Neural progenitor cell (in vitro differentiated cells): ENCODE results near the gene UBE2I.

Experiments
- CTCF ChIP-seq: fragments of 200-600 bp; sonication (generic); IDR thresholded peaks from 2 replicates; pipeline ENCODE4 v1.5.1; 2017; ENCODE audit warnings: antibody characterized with exemption, mild to moderate bottlenecking
- EZH2 ChIP-seq: fragments of 200-600 bp; sonication (generic); IDR thresholded peaks from 2 replicates; pipeline ENCODE4 v1.6.1; 2017; ENCODE audit warnings: antibody characterized with exemption, mild to moderate bottlenecking, moderate library complexity
- EZH2phosphoT487 ChIP-seq: fragments of 200-600 bp; sonication (generic); IDR thresholded peaks from 2 replicates; pipeline ENCODE4 v1.6.1; 2017; ENCODE audit warnings: antibody characterized with exemption

DNA sequence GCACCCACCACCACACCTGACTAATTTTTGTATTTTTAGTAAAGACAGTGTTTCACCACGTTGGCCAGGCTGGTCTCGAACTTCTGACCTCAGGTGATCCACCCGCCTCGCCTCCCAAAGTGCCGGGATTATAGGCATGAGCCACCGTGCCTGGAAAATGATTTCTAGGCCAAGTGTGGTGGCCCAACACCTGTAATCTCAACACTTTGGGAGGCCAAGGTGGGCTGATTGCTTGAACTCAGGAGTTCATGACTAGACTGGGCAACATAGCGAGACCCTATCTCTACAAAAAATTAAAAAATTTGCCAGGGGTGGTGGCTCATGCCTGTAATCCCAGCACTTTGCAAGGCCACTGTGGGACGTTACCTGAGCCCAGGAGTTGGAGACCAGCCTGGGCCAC lies 13.0 kb downstream of the UBE2I start:
- TF ChIP-seq CTCF (no peak), EZH2 (no peak), EZH2phosphoT487 (no peak)
